ENCODE measurements around the gene AVPI1. TPM values are rescaled to one million over a fixed set of nuclear protein-coding genes. Genes with fewer than 3 reads are reported as not detected.

AVPI1 gene
- total and polyA plus RNA-seq, 8 donors: 3.7 to 9.1 (median 4.6) TPM

- H3K36me3 ChIP-seq: peaks cover 0 to 6% (median 0%) of the 10 kb centered on the region in 3 donors
- TF ChIP-seq CTCF (IDR thresholded peaks at IDR 0.05): no peak
Measured at GRCh38 chr10:97667463-97667862, 19.6 kb downstream of the AVPI1 start.

GRCh38 chr10:97666992-97667391 lies 20.0 kb downstream of the AVPI1 start:
- no peak overlapping the region for H3K4me3 ChIP-seq
- FAIRE-seq (no peak), ATAC-seq (no peak), DNase-seq (no peak)
- no peak overlapping the region for H3K27ac ChIP-seq
- H3K4me1 ChIP-seq: peaks cover 0 to 9% (median 6%) of the 10 kb centered on the region in 3 donors
- WGBS, 2 donors: 90% methylated on average over 7 of the region's 7 CpGs
- H3K27me3 ChIP-seq: no peaks in the 10 kb centered on the region
- intact Hi-C loops (cut with DNase I): no loop called here
- no peak for TF ChIP-seq CTCF (IDR thresholded peaks at IDR 0.05)
- H3K9me3 ChIP-seq: no peaks in the 10 kb centered on the region
- peaks cover 0 to 6% (median 0%) of the 10 kb centered on the region in 3 donors for H3K36me3 ChIP-seq

More at GRCh38 chr10:97667463-97667862, 19.6 kb downstream of the AVPI1 start:
- Histone ChIP-seq H3K27ac (no peak overlapping the region), H3K9me3 (no peaks in the 10 kb centered on the region), H3K4me3 (no peak overlapping the region), H3K27me3 (no peaks in the 10 kb centered on the region), H3K4me1 (peaks cover 0 to 9% (median 6%) of the 10 kb centered on the region in 3 donors)
- FAIRE-seq (no peak), DNase-seq (no peak), ATAC-seq (peak in 2 of 4 donors; percentile 52 to 55)
- intact Hi-C loops (cut with DNase I): no loop called here
- WGBS, 2 donors: 73 to 76% methylated on average over 6 of the region's 6 CpGs

DNA sequence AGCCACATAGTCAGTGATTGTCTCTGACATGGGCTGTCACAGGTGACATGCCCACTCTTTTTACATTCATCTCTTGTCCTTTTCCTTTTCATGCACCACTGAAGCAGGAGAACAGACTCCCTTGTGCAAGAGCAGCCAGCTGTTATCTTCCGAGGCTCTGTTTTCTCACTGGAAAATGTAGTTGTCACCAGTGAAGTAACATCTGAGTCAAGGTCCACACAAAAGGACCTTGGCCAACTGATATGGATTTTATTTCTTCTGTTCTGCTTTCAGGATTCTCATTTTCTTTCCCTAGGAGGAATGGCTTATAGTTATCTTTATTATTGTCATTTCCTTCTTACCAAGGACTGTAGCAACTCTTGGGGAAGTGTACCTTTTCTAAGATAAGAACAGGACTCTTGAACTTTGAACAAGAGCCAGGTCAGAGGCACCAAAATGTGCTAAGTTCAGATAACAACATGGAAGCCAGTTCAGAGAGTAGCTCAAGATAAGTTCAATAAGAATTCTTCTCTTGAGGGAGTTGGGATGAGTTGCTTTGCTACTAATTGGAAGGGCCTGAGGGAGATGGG lies 22.7 kb downstream of the AVPI1 start:
- Histone ChIP-seq H3K4me1 (peaks cover 0 to 9% (median 6%) of the 10 kb centered on the region in 3 donors), H3K36me3 (peaks cover 0 to 6% (median 0%) of the 10 kb centered on the region in 3 donors), H3K27me3 (no peaks in the 10 kb centered on the region), H3K4me3 (no peak overlapping the region), H3K27ac (peak overlapping the region in 1 of 4 donors; percentile 11), H3K9me3 (no peaks in the 10 kb centered on the region)
- no peak for FAIRE-seq
- no peak for DNase-seq
- ATAC-seq: peak; percentile 69 to 90 (median 83)
- TF ChIP-seq CTCF (IDR thresholded peaks at IDR 0.05): no peak
- WGBS, 2 donors: 33 to 38% methylated on average over 1 of the region's 1 CpG
- intact Hi-C loops (cut with DNase I): no loop called here

DNA sequence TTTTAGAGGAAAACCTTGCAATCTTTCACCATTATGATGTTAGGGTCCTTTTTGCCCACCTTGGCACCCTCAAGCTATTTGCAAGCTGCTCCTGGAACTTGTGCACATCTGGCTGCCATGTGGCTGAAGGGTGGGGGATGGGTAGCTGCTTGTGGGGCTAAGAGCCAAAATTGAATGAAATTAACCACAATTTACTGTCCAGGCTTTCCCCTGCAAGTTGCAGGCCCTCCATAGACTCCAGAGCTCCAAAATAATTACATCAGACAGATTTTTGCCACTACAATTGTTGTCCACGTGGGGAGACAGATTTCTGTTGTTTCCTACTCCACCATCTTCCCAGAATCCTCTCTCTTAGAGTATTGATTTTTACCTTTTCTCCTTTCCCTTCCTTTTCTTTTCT lies 27.5 kb downstream of the AVPI1 start:
- FAIRE-seq (no peak), DNase-seq (no peak), ATAC-seq (no peak)
- Histone ChIP-seq H3K36me3 (no peaks in the 10 kb centered on the region), H3K27ac (no peak overlapping the region), H3K4me1 (peaks cover 0 to 6% (median 6%) of the 10 kb centered on the region in 3 donors), H3K9me3 (no peaks in the 10 kb centered on the region), H3K4me3 (no peak overlapping the region), H3K27me3 (no peaks in the 10 kb centered on the region)
- 79 to 87% methylated on average over 1 of the region's 1 CpG for WGBS, 2 donors
- intact Hi-C loops (cut with DNase I): no loop called here
- TF ChIP-seq CTCF (IDR thresholded peaks at IDR 0.05): no peak

DNA sequence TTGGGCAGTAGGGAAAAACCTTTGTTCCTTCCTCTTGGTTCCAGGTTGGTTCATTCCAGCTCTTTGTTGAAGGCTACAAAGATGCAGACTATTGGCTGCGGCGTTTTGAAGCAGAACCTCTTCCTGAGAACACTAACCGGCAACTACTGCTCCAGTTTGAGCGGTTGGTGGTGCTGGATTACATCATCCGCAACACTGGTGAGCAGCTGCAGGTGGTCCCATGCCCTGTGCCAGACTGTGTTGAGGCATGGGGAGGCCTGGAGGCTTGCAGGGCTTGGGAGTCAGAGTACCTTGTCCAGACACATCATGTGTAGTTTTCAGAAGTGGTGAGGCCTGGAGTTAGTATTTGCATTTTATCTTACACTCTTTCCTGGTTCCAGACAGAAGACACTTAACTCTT lies 30.3 kb downstream of the AVPI1 start:
- Histone ChIP-seq H3K27me3 (no peaks in the 10 kb centered on the region), H3K27ac (no peak overlapping the region), H3K36me3 (peaks cover 0 to 6% (median 0%) of the 10 kb centered on the region in 3 donors), H3K9me3 (no peaks in the 10 kb centered on the region), H3K4me1 (no peaks in the 10 kb centered on the region), H3K4me3 (no peak overlapping the region)
- WGBS, 2 donors: 88% methylated on average over 5 of the region's 5 CpGs
- no peak for FAIRE-seq
- no peak for ATAC-seq
- no peak for DNase-seq
- intact Hi-C loops (cut with DNase I): no loop called here
- no peak for TF ChIP-seq CTCF (IDR thresholded peaks at IDR 0.05)

Measured in pancreas (tissue), 10 donors.